GM12878 (cell line): ENCODE results near the gene FTO. TPM values are rescaled to one million over a fixed set of nuclear protein-coding genes. Genes with fewer than 3 reads are reported as not detected.

ENCODE experiments used
- ATAC-seq: fragments of 200-7000 bp; cut with Tn5 transposase; 3 replicates; pipeline ENCODE4 v1.9.1; 2020; ENCODE audit warnings: mild to moderate bottlenecking, moderate library complexity
- BruUV-seq: library from RNA; stranded (reverse); fragments of 400-500 nt; replicated peaks from 2 replicates; lab custom pipeline; 2021; lab: Mats Ljungman, UMichigan
- CTCF ChIA-PET: fragments of 300-600 bp; sonication (Branson Sonifier 250); formaldehyde crosslinking; extraction: SDS; loops from one replicate; lab custom pipeline; 2021; ENCODE audit warnings: inconsistent platforms; lab: Yijun Ruan, JAX
- POLR2A ChIA-PET: fragments of 350-600 bp; formaldehyde crosslinking; extraction: SDS; loops from one replicate; lab custom pipeline; 2021; ENCODE audit warnings: inconsistent platforms; lab: Charles Lee
- RAD21 ChIA-PET: fragments of 300-600 bp; sonication (Branson Sonifier 250); formaldehyde crosslinking; loops from one replicate; lab custom pipeline; 2023; ENCODE audit warnings: antibody characterized with exemption; ENCODE audit not compliant: unreplicated experiment; lab: Charles Lee
- SMC1A ChIA-PET: fragments of 300-600 bp; sonication (Branson Sonifier 250); formaldehyde crosslinking; loops from one replicate; lab custom pipeline; 2023; ENCODE audit not compliant: unreplicated experiment, uncharacterized antibody; lab: Charles Lee
- DNase-seq: peaks from one replicate; pipeline ENCODE4 v3.0.0-alpha.2; 2011; ENCODE audit warnings: low read depth, low spot score
- FAIRE-seq: peaks from 3 replicates; lab custom pipeline; 2011; peaks lifted over from hg19 to GRCh38; lab: Jason Lieb, UNC
- H2AFZ ChIP-seq: 2 replicates; pipeline ENCODE4 v1.6.0; 2011; ENCODE audit warnings: low read depth, low read length, control low read depth; ENCODE audit not compliant: control insufficient read depth
- H3K27ac ChIP-seq: 2 replicates; pipeline ENCODE4 v1.5.1; 2011; ENCODE audit warnings: control low read depth; ENCODE audit not compliant: control insufficient read depth, insufficient read depth
- H3K27me3 ChIP-seq, 2 experiments: replicated peaks in 1 of 2; 2 replicates each; pipeline versions ENCODE4 v1.6.0 to v1.6.1; 2011; ENCODE audit warnings: low read length in 1 of 2; ENCODE audit not compliant: control insufficient read depth in 2 of 2, insufficient read depth in 2 of 2
- H3K36me3 ChIP-seq, 2 experiments: 2 replicates each; pipeline ENCODE4 v1.5.1; 2011; ENCODE audit warnings: low read length in 1 of 2; ENCODE audit not compliant: control insufficient read depth in 2 of 2, insufficient read depth in 2 of 2
- H3K4me1 ChIP-seq: 2 replicates; pipeline ENCODE4 v1.6.1; 2011; ENCODE audit warnings: mild to moderate bottlenecking, low read length, moderate library complexity, mixed read lengths; ENCODE audit not compliant: control insufficient read depth, insufficient read depth
- H3K4me2 ChIP-seq: 2 replicates; pipeline ENCODE4 v1.6.0; 2011; ENCODE audit warnings: control low read depth; ENCODE audit not compliant: control insufficient read depth, insufficient read depth
- H3K4me3 ChIP-seq: fragments of 200-600 bp; sonication (generic); 2 replicates; pipeline ENCODE4 v1.5.1; 2016
- H3K79me2 ChIP-seq: 2 replicates; pipeline ENCODE4 v1.6.0; 2011; ENCODE audit warnings: low read length; ENCODE audit not compliant: control insufficient read depth, insufficient read depth
- H3K9ac ChIP-seq: 2 replicates; pipeline ENCODE4 v1.8.0; 2011; ENCODE audit warnings: low read length, control low read depth, mixed read lengths; ENCODE audit not compliant: control insufficient read depth, insufficient read depth
- H3K9me3 ChIP-seq: replicated peaks from 3 replicates; pipeline ENCODE4 v1.5.1; 2011; ENCODE audit warnings: mild to moderate bottlenecking, low read length; ENCODE audit not compliant: control insufficient read depth, insufficient read depth
- H4K20me1 ChIP-seq: 2 replicates; pipeline ENCODE4 v1.6.0; 2011; ENCODE audit not compliant: control insufficient read depth, insufficient read depth
- BMI1 ChIP-seq: fragments of 450-650 bp; IDR thresholded peaks from 2 replicates; pipeline ENCODE4 v1.6.1; 2016; ENCODE audit warnings: mild to moderate bottlenecking, moderate library complexity, borderline replicate concordance
- CUX1 ChIP-seq: IDR thresholded peaks from 2 replicates; pipeline ENCODE4 v1.6.1; 2012; ENCODE audit warnings: improper control_type of control experiment, low read depth, low read length; ENCODE audit not compliant: insufficient replicate concordance
- EED ChIP-seq: sonication (generic); IDR thresholded peaks from 2 replicates; pipeline ENCODE4 v1.6.1; 2016; ENCODE audit warnings: antibody characterized with exemption, low read depth
- IRF4 ChIP-seq: IDR thresholded peaks from 2 replicates; pipeline ENCODE4 v1.6.1; 2011; ENCODE audit warnings: low read depth, low read length
- MYB ChIP-seq: fragments of 150-350 bp; IDR thresholded peaks from 2 replicates; pipeline ENCODE4 v1.6.1; 2014; ENCODE audit warnings: mild to moderate bottlenecking, low read depth, low read length, borderline replicate concordance
- RCOR1 ChIP-seq: conservative IDR thresholded peaks from 2 replicates; pipeline ENCODE4 v1.6.1; 2012; ENCODE audit warnings: low read depth, low read length, improper control_type of control experiment
- TARDBP ChIP-seq: IDR thresholded peaks from 2 replicates; pipeline ENCODE4 v1.6.1; 2016; ENCODE audit warnings: borderline replicate concordance
- WGBS: methylation state at CpG from one replicate; pipeline ENCODE4 v1.1.6; 2016; ENCODE audit warnings: low lambda C conversion rate; ENCODE audit not compliant: insufficient replicate concordance, insufficient coverage; ENCODE audit errors: missing lambda C conversion rate; 5-methylcytosine and 5-hydroxymethylcytosine counted together
- in situ Hi-C: fragments of 300-500 bp; cut with MboI; formaldehyde crosslinking; loops from 9 replicates; pipeline ENCODE4 v1.14.3; 2018; ENCODE audit warnings: mixed read lengths
- intact Hi-C: fragments of 100-400 bp; cut with micrococcal nuclease; formaldehyde crosslinking; loops from one replicate; pipeline ENCODE4 v1.14.2; 2022; ENCODE audit not compliant: unreplicated experiment
- polyA plus RNA-seq, 11 experiments: library from polyadenylated mRNA; depleted of rRNA in 4 of 11; unstranded in 6 of 11; stranded (reverse) in 5 of 11; fragments of >200 nt; fragmentation: Nextera tagmentation in 4 of 11; fragmentation: Illumina TruSeq in 1 of 11; extraction: Ambion mirVana in 4 of 11; extraction: Trizol in 1 of 11; gene quantifications; 1 replicate in 1 of 11; 2 replicates in 10 of 11; pipeline versions ENCODE4 v1.2.1 to v1.2.3, GENCODE V29; 2011 to 2016; ENCODE audit warnings: inconsistent platforms in 2 of 11, missing spikeins in 2 of 11, low read depth in 1 of 11
- total RNA-seq, 4 experiments: library from RNA; depleted of rRNA in 3 of 4; stranded (reverse); fragments of >200 nt in 3 of 4; fragmentation: Illumina TruSeq in 1 of 4; extraction: Trizol in 1 of 4; gene quantifications; 2 replicates each; pipeline versions ENCODE4 v1.2.1 to v1.2.3, GENCODE V29; 2013 to 2021
- TF ChIP-seq, protein P1 (sequence below): fragments of 450-650 bp; formaldehyde crosslinking; IDR thresholded peaks from 2 replicates; pipeline ENCODE4 v1.4.0; 2020; ENCODE audit warnings: mild to moderate bottlenecking, moderate library complexity
- TF ChIP-seq, protein P2 (sequence below), 3 experiments: IDR thresholded peaks in 2 of 3; conservative IDR thresholded peaks in 1 of 3; 2 replicates each; pipeline ENCODE4 v1.5.1; 2011; ENCODE audit warnings: low read depth in 3 of 3, low read length in 3 of 3, mild to moderate bottlenecking in 3 of 3, control low read depth in 2 of 3, moderate library complexity in 2 of 3, inconsistent platforms in 1 of 3, mixed read lengths in 1 of 3; ENCODE audit not compliant: control insufficient read depth in 2 of 3, insufficient read depth in 1 of 3; ENCODE audit errors: extremely low read depth in 1 of 3

Gene FTO
- total and polyA plus RNA-seq, 10 of the 15 experiments (the other 5 are each of a cell fraction or from before 2014, with no cell fraction given): 20.1 to 55.0 (median 47.0) TPM

DNA sequence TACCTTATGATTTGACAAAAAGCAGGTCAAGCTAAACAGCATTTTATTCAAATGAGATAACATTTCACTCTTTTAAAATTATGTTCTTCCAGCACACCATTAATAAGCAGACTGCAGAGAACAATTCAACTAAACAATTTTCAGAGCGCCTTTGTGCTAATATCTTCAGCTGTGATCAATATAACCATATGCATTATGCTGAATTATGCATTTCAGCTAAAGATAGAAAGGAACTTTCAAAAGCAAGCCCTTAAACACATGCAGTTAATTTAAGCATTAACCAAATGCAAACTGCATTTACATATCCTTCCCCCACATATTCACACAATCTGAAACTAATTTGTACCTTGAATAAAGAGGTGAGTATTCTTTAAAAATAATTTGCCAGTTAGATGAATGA lies 41.9 kb upstream of the FTO start:
- in situ Hi-C loops: no loop called here
- Histone ChIP-seq H3K27ac (no peak overlapping the region), H3K36me3 (no peaks in the 10 kb centered on the region), H3K4me3 (no peak overlapping the region), H3K79me2 (no peaks in the 10 kb centered on the region), H2AFZ (no peak overlapping the region), H3K4me2 (no peak overlapping the region), H3K27me3 (no peaks in the 10 kb centered on the region), H4K20me1 (no peaks in the 10 kb centered on the region), H3K4me1 (peaks cover 8% of the 10 kb centered on the region; the same call in 1 of the 2 replicates), H3K9ac (no peak overlapping the region), H3K9me3 (no peaks in the 10 kb centered on the region)
- FAIRE-seq: no peak
- ATAC-seq: no peak
- BruUV-seq: no TSS peak
- no peak for DNase-seq
- WGBS: 96% methylated on average over 1 of the region's 1 CpG
- ChIA-PET RAD21 (interaction anchor here (0.7 kb wide), 1 partner anchor 42 kb away, joined by 3 read pairs; the partner anchor contains the start of genes FTO and RPGRIP1L), CTCF (no interaction called here), POLR2A (no interaction called here), SMC1A (no interaction called here)
- intact Hi-C loops: no loop called here
- TF ChIP-seq TARDBP (no peak), RCOR1 (no peak), IRF4 (no peak), MYB (no peak), CUX1 (no peak), BMI1 (no peak), EED (no peak)
- TF ChIP-seq, protein P1, sequence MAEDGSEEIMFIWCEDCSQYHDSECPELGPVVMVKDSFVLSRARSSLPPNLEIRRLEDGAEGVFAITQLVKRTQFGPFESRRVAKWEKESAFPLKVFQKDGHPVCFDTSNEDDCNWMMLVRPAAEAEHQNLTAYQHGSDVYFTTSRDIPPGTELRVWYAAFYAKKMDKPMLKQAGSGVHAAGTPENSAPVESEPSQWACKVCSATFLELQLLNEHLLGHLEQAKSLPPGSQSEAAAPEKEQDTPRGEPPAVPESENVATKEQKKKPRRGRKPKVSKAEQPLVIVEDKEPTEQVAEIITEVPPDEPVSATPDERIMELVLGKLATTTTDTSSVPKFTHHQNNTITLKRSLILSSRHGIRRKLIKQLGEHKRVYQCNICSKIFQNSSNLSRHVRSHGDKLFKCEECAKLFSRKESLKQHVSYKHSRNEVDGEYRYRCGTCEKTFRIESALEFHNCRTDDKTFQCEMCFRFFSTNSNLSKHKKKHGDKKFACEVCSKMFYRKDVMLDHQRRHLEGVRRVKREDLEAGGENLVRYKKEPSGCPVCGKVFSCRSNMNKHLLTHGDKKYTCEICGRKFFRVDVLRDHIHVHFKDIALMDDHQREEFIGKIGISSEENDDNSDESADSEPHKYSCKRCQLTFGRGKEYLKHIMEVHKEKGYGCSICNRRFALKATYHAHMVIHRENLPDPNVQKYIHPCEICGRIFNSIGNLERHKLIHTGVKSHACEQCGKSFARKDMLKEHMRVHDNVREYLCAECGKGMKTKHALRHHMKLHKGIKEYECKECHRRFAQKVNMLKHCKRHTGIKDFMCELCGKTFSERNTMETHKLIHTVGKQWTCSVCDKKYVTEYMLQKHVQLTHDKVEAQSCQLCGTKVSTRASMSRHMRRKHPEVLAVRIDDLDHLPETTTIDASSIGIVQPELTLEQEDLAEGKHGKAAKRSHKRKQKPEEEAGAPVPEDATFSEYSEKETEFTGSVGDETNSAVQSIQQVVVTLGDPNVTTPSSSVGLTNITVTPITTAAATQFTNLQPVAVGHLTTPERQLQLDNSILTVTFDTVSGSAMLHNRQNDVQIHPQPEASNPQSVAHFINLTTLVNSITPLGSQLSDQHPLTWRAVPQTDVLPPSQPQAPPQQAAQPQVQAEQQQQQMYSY: no peak
- TF ChIP-seq, protein P2, sequence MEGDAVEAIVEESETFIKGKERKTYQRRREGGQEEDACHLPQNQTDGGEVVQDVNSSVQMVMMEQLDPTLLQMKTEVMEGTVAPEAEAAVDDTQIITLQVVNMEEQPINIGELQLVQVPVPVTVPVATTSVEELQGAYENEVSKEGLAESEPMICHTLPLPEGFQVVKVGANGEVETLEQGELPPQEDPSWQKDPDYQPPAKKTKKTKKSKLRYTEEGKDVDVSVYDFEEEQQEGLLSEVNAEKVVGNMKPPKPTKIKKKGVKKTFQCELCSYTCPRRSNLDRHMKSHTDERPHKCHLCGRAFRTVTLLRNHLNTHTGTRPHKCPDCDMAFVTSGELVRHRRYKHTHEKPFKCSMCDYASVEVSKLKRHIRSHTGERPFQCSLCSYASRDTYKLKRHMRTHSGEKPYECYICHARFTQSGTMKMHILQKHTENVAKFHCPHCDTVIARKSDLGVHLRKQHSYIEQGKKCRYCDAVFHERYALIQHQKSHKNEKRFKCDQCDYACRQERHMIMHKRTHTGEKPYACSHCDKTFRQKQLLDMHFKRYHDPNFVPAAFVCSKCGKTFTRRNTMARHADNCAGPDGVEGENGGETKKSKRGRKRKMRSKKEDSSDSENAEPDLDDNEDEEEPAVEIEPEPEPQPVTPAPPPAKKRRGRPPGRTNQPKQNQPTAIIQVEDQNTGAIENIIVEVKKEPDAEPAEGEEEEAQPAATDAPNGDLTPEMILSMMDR (IDR thresholded peaks at IDR 0.05 in 2 of 3, conservative IDR thresholded peaks at IDR 0.05 in 1 of 3; ENCODE audit: control insufficient read depth in 2 of 3, extremely low read depth in 1 of 3, insufficient read depth in 1 of 3, low read depth in 3 of 3, low read length in 3 of 3): no peak
